Measurements from ENCODE around the gene SEMA3B.

SEMA3B gene

GRCh38 chr3:50286322-50287227 is 17.6 kb downstream of the SEMA3B start:
- no peak for DNase-seq (ENCODE audit: low spot score)
- in situ Hi-C loops (cut with MboI; ENCODE audit: low sequenced_read_pairs, unreplicated experiment), result no loop called here
- no peak for TF ChIP-seq CTCF (IDR thresholded peaks at IDR 0.05; ENCODE audit: borderline replicate concordance, control extremely low read depth, extremely low read depth, insufficient read depth, missing control alignments)

GRCh38 chr3:50287262-50287661 is 18.3 kb downstream of the SEMA3B start:
- DNase-seq (ENCODE audit: low spot score), result no peak
- TF ChIP-seq CTCF (IDR thresholded peaks at IDR 0.05; ENCODE audit: borderline replicate concordance, control extremely low read depth, extremely low read depth, insufficient read depth, missing control alignments), result no peak
- in situ Hi-C loops (cut with MboI; ENCODE audit: low sequenced_read_pairs, unreplicated experiment), result no loop called here

GRCh38 chr3:50288387-50289007 is 19.6 kb downstream of the SEMA3B start:
- TF ChIP-seq CTCF (IDR thresholded peaks at IDR 0.05; ENCODE audit: borderline replicate concordance, control extremely low read depth, extremely low read depth, insufficient read depth, missing control alignments), result no peak
- DNase-seq (ENCODE audit: low spot score), result no peak
- in situ Hi-C loops (cut with MboI; ENCODE audit: low sequenced_read_pairs, unreplicated experiment), result no loop called here

- no peak for DNase-seq (ENCODE audit: low spot score)
- in situ Hi-C loops (cut with MboI; ENCODE audit: low sequenced_read_pairs, unreplicated experiment), result no loop called here
- TF ChIP-seq CTCF (IDR thresholded peaks at IDR 0.05; ENCODE audit: borderline replicate concordance, control extremely low read depth, extremely low read depth, insufficient read depth, missing control alignments), result no peak
Measured at GRCh38 chr3:50289130-50289529, 20.2 kb downstream of the SEMA3B start.

- in situ Hi-C loops (cut with MboI; ENCODE audit: low sequenced_read_pairs, unreplicated experiment), result no loop called here
- no peak for DNase-seq (ENCODE audit: low spot score)
- TF ChIP-seq CTCF (IDR thresholded peaks at IDR 0.05; ENCODE audit: borderline replicate concordance, control extremely low read depth, extremely low read depth, insufficient read depth, missing control alignments), result no peak
Measured at GRCh38 chr3:50290161-50290641, 21.3 kb downstream of the SEMA3B start.

GRCh38 chr3:50292159-50293078 is 23.5 kb downstream of the SEMA3B start, which contains the start of gene IFRD2:
Gene IFRD2 (minus strand): TSS chr3:50292429. CDS start chr3:50292274, 155 bp downstream.
- TF ChIP-seq CTCF (IDR thresholded peaks at IDR 0.05; ENCODE audit: borderline replicate concordance, control extremely low read depth, extremely low read depth, insufficient read depth, missing control alignments), result no peak
- in situ Hi-C loops (cut with MboI; ENCODE audit: low sequenced_read_pairs, unreplicated experiment), result no loop called here
- peak; percentile 97 for DNase-seq (ENCODE audit: low spot score)
